Kidney (tissue), 14 donors: ENCODE measurements around the gene PARD6G. TPM values are rescaled to one million over a fixed set of nuclear protein-coding genes. Genes with fewer than 3 reads are reported as not detected.

Experiments
- DNase-seq, 5 donors: peaks; one replicate each; pipeline ENCODE4 v3.0.0-alpha.2; 2013 to 2020
- FAIRE-seq: peaks from 2 replicates; lab custom pipeline; 2012; peaks lifted over from hg19 to GRCh38; lab: Jason Lieb, UNC
- H3K27ac ChIP-seq, 2 donors: one replicate each; pipeline ENCODE4 v1.7.0; 2013; ENCODE audit warnings: low read depth in 2 of 2, low read length in 2 of 2, inconsistent platforms in 1 of 2
- H3K27me3 ChIP-seq: one replicate; pipeline ENCODE4 v1.7.1; 2013; ENCODE audit warnings: low read length, inconsistent platforms; ENCODE audit not compliant: control insufficient read depth, insufficient read depth
- H3K36me3 ChIP-seq, 3 donors: one replicate each; pipeline versions ENCODE4 v1.7.0 to v1.7.1; 2013; ENCODE audit warnings: low read length in 3 of 3, control low read depth in 1 of 3, inconsistent platforms in 1 of 3; ENCODE audit not compliant: insufficient read depth in 3 of 3, control insufficient read depth in 2 of 3
- H3K4me1 ChIP-seq, 3 donors: one replicate each; pipeline versions ENCODE4 v1.7.0 to v1.7.1; 2013; ENCODE audit warnings: low read length in 3 of 3, inconsistent platforms in 1 of 3, low read depth in 1 of 3; ENCODE audit not compliant: control insufficient read depth in 2 of 3, insufficient read depth in 2 of 3
- H3K4me3 ChIP-seq, 3 donors: one replicate each; pipeline versions ENCODE4 v1.7.0 to v1.8.1; 2013; ENCODE audit warnings: low read length in 3 of 3, control low read depth in 1 of 3, inconsistent platforms in 1 of 3
- H3K9ac ChIP-seq, 3 donors: one replicate each; pipeline versions ENCODE4 v1.7.0 to v1.7.1; 2013; ENCODE audit warnings: low read length in 3 of 3, control low read depth in 1 of 3, inconsistent platforms in 1 of 3
- H3K9me3 ChIP-seq, 3 donors: one replicate each; pipeline versions ENCODE4 v1.7.0 to v1.7.1; 2013; ENCODE audit warnings: low read length in 3 of 3, control low read depth in 1 of 3, inconsistent platforms in 1 of 3; ENCODE audit not compliant: control insufficient read depth in 2 of 3, insufficient read depth in 1 of 3
- CTCF ChIP-seq: IDR thresholded peaks from 3 replicates; pipeline ENCODE4 v1.5.1; 2012; ENCODE audit warnings: mild to moderate bottlenecking, moderate library complexity, borderline replicate concordance; ENCODE audit not compliant: insufficient read depth; ENCODE audit errors: extremely low read depth
- intact Hi-C: fragments of 100-400 bp; cut with DNase I; formaldehyde crosslinking; loops from one replicate; pipeline ENCODE4 v1.11.1; 2022
- polyA plus RNA-seq: library from polyadenylated mRNA; stranded (reverse); fragments of 350-450 nt; fragmentation: Illumina TruSeq; extraction: RNeasy Lipid Tissue Mini Kit (QIAGEN cat#74804); gene quantifications from one replicate; pipeline ENCODE4 v1.2.3, GENCODE V29; 2014; ENCODE audit warnings: low read depth, low replicate concordance; ENCODE audit not compliant: insufficient read depth
- total RNA-seq: library from RNA; stranded (reverse); fragmentation: NEBNext Ultra II Directional; extraction: Animal tissue kit (Norgen Biotek cat#: 25700); gene quantifications from one replicate; pipeline ENCODE4 v1.2.1, GENCODE V29; 2021
- donor health status: control.
- donor health status: control.
- donor health status: control.
- donor health status: control.
- donor health status: control.
- donor health status: DM: yes; HTN: yes; CAD: no.
- donor health status: Normal renal cell carcinoma (clear cell type).

Gene PARD6G
- total and polyA plus RNA-seq, 2 donors from 2014 or later: 1.9 to 10.7 TPM

DNA sequence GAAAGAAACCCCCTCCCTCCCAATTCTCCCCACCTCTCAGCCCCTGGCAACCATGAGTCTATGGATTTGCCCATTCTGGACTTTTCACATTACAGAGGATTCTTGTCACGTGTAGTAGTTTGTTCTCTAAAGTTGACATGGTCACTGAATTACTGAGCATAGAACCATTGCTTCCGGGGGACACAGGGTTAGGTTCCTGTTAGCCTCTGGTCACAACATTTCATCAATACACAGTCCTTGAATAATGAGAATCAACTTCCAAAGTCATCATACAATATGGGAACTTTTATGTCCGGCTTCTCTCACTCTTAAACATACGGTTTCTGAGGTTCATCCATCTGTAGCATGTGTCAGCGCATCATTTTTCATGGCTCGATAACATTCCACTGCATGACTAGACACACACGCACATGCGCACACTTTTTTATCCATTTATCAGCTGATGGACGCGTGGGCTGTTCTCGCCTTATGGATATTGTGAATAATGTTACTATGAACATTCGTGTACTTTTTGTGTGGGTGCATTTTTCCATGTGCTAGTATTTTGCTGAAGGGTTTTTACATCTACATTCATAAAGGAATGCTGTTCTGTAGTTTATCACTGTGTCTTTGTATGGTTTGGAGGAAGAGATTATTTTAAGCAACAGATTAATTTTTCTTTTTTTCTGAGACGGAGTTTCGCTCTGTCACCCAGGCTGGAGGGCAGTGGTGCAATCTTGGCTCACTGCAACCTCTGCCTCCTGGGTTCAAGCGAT lies 48.1 kb downstream of the PARD6G start:
- Histone ChIP-seq H3K4me3 (no peak overlapping the region), H3K27ac (no peak overlapping the region), H3K36me3 (no peaks in the 10 kb centered on the region), H3K4me1 (peaks cover 0 to 7% (median 2%) of the 10 kb centered on the region in 3 donors), H3K9ac (no peak overlapping the region), H3K9me3 (no peaks in the 10 kb centered on the region), H3K27me3 (no peaks in the 10 kb centered on the region)
- DNase-seq (peak in 1 of 5 donors; percentile 4), FAIRE-seq (no peak)
- TF ChIP-seq CTCF: no peak
- intact Hi-C loops: no loop called here

GRCh38 chr18:80198391-80198790 lies 48.9 kb downstream of the PARD6G start:
- Histone ChIP-seq H3K9ac (no peak overlapping the region), H3K4me3 (no peak overlapping the region), H3K4me1 (peaks cover 0 to 7% (median 2%) of the 10 kb centered on the region in 3 donors), H3K9me3 (no peaks in the 10 kb centered on the region), H3K27ac (no peak overlapping the region), H3K27me3 (no peaks in the 10 kb centered on the region), H3K36me3 (no peaks in the 10 kb centered on the region)
- DNase-seq: peak in 1 of 5 donors; percentile 16
- TF ChIP-seq CTCF: no peak
- no peak for FAIRE-seq
- intact Hi-C loops: no loop called here

- H3K9ac ChIP-seq: no peak overlapping the region
- no peak for FAIRE-seq
- intact Hi-C loops: no loop called here
- H3K27me3 ChIP-seq: no peaks in the 10 kb centered on the region
- no peak for TF ChIP-seq CTCF
- no peaks in the 10 kb centered on the region for H3K9me3 ChIP-seq
- peaks cover 0 to 7% (median 2%) of the 10 kb centered on the region in 3 donors for H3K4me1 ChIP-seq
- no peaks in the 10 kb centered on the region for H3K36me3 ChIP-seq
- no peak overlapping the region for H3K4me3 ChIP-seq
- H3K27ac ChIP-seq: peak overlapping the region; percentile 27 to 60
- peak in 2 of 5 donors; percentile 20 to 40 for DNase-seq
Observed at GRCh38 chr18:80197528-80197927, 49.8 kb downstream of the PARD6G start.
